ENCODE measurements around the gene RNF212B. TPM values are rescaled to one million over a fixed set of nuclear protein-coding genes. Genes with fewer than 3 reads are reported as not detected.
"Not testable (repeated sequence)": the region's sequence is repeated elsewhere in the genome, so short reads cannot be mapped to it uniquely, and the experiment has no call there.

RNF212B gene
- total RNA-seq, 1 experiment from 2014 or later = not detected

DNA sequence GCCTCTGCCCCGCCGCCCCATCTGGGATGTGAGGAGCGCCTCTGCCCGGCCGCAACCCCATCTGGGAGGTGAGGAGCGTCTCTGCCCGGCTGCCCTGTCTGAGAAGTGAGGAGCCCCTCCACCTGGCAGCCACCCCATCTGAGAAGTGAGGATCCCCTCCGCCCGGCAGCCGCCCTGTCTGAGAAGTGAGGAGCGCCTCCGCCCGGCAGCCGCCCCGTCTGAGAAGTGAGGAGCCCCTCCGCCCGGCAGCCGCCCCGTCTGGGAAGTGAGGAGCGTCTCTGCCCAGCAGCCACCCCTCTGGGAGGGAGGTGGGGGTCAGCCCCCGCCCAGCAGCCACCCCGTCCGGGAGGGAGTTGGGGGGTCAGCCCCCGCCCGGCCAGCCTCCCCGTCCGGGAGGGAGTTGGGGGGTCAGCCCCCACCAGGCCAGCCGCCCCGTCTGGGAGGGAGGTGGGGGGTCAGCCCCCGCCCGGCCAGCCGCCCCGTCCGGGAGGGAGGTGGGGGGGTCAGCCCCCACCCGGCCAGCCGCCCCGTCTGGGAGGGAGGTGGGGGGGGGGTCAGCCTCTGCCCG, 5.4 kb upstream of the RNF212B start:
- DNase-seq (ENCODE audit: low read depth); in situ Hi-C loops (cut with HindIII; ENCODE audit: low pct_unique_long_range_greater_than_20kb, low sequenced_read_pairs): not testable (repeated sequence)

DNA sequence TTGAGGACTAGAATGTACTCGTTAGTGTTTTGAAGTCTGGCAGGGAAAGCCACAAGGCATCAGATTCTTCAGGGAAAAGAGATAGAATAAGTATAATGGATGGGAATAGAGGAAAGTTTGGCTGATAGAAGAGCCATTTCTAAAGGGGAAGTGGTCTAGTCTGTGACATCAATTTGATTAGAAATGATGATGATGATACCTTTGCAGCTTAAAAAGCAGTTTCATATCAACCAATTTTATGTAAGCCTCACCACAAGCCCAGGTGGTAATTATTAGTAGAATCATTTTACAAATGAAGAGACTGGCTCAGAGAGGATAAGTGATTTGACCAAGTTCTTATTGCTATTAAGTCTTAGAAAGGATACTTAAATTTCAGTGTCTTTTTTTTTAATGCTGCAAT, 2.9 kb downstream of the RNF212B start:
- in situ Hi-C loops (cut with HindIII; ENCODE audit: low pct_unique_long_range_greater_than_20kb, low sequenced_read_pairs) = no loop called here

DNA sequence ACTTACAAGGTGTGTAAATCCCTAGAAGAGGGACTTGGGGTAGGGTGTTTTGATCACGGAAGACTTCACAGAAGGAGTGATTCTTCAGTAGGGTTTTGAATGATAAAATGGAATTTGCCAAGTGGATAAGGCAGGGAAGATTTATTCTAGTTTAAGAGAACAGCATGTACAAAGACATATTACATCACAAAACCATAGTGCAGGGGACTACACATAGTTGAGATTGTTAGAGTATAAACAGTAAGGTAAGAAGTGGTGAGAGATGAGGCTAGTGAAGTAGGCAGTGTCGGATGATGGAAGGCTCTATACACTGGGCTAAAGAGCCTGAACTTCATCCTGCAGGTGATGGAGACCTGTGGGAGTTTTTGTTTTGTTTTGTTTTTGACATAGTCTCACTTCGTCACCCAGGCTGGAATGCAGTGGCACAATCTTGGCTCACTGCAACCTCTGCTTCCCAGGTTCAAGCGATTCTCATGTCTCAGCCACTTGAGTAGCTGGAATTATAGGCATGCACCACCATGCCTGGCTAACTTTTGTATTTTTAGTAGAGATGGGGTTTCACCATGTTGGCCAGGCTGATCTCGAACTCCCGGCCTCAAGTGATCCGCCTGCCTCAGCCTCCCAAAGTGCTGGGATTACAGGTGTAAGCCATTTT, 3.5 kb downstream of the RNF212B start:
- DNase-seq (ENCODE audit: low read depth); in situ Hi-C loops (cut with HindIII; ENCODE audit: low pct_unique_long_range_greater_than_20kb, low sequenced_read_pairs): not testable (repeated sequence)

More for the DNA sequence above, 2.9 kb downstream of the RNF212B start:
- DNase-seq (ENCODE audit: low read depth) = no peak

DNA sequence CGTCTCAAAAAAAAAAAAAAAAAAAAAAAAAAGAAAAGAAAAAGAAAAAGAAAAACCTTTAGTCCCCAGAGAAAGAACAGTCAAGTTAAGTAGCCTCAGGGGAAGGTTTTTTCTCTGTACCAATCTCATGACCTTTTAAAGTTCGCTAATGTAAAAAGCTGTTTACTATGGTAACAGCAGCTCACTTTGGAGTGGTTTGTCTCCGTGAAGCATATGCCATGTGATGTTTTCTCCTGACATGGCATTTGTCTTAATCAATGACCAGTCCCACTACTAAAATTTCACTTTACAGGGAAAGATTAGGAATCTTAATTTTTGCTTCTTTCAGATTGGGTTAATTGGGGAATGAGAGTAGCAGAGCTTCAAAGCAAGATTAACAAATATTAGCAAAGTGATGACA, 4.3 kb downstream of the RNF212B start:
- no peak for DNase-seq (ENCODE audit: low read depth)
- in situ Hi-C loops (cut with HindIII; ENCODE audit: low pct_unique_long_range_greater_than_20kb, low sequenced_read_pairs) = no loop called here

DNA sequence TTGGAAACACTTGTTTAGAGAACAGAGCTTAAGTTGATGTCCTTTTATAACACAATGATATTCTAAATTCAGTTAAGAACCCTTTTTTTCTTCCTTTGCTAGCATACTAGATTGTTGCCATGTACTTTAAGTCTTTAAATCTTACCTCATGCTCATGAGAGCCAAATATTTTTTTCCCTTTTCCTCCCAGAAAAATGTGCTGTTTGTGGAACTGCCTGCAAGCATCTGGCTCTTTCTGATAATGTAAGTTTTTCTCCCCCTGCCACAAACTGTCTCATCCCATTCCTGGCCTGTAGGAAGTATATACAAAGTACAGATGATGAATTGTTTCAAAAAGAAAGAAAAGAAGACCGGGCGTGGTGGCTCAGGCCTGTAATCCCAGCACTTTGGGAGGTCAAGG, 5.3 kb downstream of the RNF212B start:
- no peak for DNase-seq (ENCODE audit: low read depth)

DNA sequence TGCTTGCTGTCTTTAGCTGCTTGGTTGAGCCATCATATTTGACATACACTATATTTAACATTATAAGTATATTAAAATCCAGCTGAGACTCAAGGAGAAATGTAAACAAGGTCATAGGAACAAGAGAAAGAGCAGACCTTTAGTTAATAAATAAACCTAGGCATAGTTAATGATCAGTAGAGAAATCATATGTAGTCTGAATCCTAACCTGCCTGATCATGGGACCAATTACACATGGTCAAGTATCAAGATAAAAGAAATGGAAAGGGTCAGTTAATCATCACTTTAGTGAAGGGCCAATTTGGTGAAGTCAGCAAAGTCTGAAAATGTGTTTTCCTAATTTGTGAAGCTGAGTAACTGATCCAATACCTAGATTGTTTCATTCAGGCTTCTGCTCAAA, 7.5 kb downstream of the RNF212B start:
- in situ Hi-C loops (cut with HindIII; ENCODE audit: low pct_unique_long_range_greater_than_20kb, low sequenced_read_pairs) = no loop called here
- peak; percentile 44 for DNase-seq (ENCODE audit: low read depth)

More for the DNA sequence above, 5.3 kb downstream of the RNF212B start:
- in situ Hi-C loops (cut with HindIII; ENCODE audit: low pct_unique_long_range_greater_than_20kb, low sequenced_read_pairs) = no loop called here

DNA sequence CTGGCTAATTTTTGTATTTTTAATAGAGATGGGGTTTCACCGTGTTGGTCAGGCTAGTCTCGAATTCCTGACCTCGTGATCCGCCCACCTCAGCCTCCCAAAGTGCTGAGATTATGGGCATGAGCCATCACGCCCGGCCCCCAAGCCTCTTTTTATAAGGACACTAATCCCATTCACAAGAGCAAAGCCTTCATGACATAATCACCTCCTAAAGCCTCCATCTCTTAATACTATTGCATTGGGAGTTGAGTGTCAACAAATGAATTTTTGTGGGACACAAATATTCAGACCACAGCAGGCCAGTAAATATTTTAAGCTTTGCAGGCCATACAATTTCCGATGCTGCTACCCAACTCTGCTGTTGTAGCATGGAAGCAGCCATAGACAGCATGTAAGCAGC, 10.9 kb downstream of the RNF212B start:
- in situ Hi-C loops (cut with HindIII; ENCODE audit: low pct_unique_long_range_greater_than_20kb, low sequenced_read_pairs) = no loop called here
- DNase-seq (ENCODE audit: low read depth) = no peak

DNA sequence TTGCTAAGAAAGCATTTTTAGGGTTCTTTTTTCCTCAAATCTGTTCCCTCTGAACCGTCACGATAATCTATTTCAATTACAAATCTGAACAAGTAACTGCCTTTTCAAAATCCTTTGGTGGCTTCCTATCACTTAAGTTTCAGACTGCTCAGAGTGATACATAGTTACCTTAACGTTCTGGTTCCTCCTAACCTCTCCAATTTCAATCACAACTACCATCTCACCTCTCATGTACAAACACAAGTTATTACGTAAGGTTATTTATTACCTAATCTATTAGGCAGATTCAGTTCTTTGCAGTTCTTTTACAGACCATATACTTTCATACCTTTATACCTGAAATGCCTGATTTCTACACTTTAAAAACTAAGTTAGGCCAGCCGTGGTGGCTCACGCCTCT, 12.1 kb downstream of the RNF212B start:
- DNase-seq (ENCODE audit: low read depth) = no peak
- in situ Hi-C loops (cut with HindIII; ENCODE audit: low pct_unique_long_range_greater_than_20kb, low sequenced_read_pairs) = no loop called here

DNA sequence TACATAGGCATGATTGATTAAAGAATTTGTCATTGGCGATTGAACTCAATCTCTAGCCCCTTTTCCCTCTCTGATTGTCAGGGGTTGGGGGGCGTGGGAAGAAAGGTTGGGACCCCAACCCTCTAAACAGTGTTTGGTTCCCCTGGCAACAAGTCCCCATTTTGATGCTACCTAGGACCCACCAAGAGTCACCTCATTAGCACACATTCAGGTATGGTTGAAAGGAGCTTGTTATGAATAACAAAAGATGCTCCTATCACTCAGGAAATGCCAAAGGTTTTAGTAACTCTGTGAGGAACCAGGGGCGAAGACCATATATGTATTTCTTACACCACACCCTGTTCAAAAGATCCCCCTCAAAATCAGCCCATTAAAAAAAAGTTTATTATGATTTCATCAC, 14.3 kb downstream of the RNF212B start:
- in situ Hi-C loops (cut with HindIII; ENCODE audit: low pct_unique_long_range_greater_than_20kb, low sequenced_read_pairs) = no loop called here
- DNase-seq (ENCODE audit: low read depth) = no peak

DNA sequence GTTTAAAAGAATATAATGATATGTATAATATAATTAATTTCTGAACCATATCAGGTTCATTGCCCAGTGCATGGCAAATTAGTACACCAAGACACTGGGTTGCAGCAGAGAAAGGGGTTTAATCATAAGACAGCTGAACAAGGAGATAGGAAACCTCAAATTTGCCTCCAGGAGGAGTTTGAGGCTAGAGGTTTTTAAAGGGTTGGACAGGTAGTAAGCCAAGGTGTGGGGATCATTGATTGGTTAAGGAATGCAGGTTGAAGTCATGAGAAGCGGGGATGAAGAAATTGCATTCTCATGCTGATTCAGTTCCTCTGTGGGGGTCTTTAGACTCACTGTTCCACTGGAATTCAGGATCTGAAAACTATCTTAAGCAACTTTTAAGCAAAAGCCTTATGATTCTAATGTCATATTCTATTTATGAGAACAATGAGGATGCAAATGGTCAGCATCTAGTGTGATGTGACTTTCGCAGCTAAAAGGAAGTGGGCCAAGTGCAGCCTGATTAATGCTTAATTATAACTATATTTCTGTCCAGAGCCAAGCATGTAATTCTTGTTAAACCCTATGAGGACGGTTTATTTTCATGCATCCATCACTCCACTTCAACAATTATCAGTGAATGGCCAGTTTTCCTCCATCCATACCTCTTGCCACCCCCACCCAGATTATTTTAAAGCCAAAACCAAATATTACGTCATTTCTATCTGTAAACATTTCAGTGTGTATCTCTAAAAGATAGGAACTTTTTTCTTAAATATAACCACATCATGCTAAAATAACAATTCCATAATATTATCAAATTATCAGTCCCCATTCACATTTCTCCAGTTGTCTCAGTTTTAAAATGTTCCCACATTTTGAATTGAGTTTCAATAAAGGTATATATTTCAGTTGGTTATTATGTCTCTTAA, 14.9 kb downstream of the RNF212B start:
- no peak for DNase-seq (ENCODE audit: low read depth)
- in situ Hi-C loops (cut with HindIII; ENCODE audit: low pct_unique_long_range_greater_than_20kb, low sequenced_read_pairs) = no loop called here

DNA sequence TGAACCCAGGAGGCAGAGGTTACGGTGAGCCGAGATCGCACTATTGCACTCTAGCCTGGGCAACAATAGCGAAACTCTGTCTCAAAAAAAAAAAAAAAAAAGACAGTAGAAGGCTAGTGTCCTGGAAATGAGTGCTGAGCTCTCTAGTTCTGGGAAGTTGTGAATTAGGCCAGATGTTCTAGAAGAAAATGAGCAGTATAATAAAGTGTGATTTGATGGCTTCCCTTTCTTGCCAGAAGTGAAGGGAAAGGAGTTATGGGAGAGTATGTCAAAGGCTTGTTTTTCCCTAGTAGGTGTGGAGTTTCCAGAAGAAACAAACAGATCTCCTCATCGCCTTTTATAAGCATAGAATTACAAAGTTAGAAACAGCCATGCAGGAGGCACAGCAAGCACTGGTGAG, 20.5 kb downstream of the RNF212B start:
- in situ Hi-C loops (cut with HindIII; ENCODE audit: low pct_unique_long_range_greater_than_20kb, low sequenced_read_pairs) = no loop called here
- DNase-seq (ENCODE audit: low read depth) = no peak

DNA sequence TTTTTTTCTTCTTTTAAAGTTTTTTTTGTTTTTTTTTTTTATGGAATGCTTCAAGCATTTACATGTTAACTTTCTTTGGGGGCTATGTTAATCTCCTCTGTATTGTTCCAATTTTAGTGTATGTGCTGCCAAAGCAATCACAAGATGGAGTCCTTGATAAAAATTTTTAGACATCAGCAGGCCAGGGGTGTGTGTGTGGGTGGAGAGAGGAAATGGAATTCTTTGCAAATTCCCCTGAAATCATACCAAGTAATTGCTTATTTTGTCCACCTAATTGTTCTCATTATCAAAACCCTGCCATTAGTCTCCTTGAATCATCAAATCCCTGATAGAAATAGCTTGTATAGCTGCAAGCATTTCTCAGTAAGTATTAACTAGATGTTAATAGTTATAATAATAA, 21.7 kb downstream of the RNF212B start:
- in situ Hi-C loops (cut with HindIII; ENCODE audit: low pct_unique_long_range_greater_than_20kb, low sequenced_read_pairs) = no loop called here
- DNase-seq (ENCODE audit: low read depth) = no peak

DNA sequence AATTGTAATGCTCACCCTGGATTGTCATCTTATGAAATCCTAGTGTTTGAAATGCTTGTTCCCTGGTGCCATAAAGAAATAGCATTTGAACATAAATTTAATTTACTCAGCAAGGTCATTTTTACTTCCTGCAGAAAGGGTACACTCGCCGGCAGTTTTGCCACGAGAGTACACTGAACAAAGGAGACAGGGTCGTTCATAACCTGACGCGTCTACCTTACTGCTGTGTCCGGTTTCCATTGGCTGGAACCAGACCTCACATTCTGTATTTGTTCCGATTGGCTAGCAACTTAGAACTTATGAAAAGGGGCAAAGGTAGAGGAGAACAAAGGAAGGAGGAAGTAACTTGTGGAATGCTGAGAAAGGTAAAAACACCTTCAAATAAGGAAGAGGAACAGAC, 23.1 kb downstream of the RNF212B start:
- DNase-seq (ENCODE audit: low read depth); in situ Hi-C loops (cut with HindIII; ENCODE audit: low pct_unique_long_range_greater_than_20kb, low sequenced_read_pairs): not testable (repeated sequence)

DNA sequence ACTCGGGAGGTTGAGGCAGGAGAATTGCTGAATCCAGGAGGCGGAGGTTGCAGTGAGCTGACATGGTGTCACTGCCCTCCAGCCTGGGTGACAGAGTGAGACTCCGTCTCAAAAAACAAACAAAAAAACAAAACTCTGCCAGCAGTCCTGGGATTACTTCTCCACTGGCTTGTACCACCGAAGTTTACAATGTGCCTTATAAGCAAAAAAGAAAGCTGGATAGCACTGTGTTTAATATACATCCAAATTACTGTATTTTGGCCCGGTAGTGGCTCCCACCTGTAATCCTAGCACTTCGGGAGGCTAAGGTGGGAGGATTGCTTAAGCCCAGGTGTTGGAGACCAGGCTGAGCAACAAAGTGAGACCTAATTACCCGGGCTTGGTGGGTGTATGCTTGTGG, 31.5 kb downstream of the RNF212B start:
- in situ Hi-C loops (cut with HindIII; ENCODE audit: low pct_unique_long_range_greater_than_20kb, low sequenced_read_pairs) = no loop called here
- DNase-seq (ENCODE audit: low read depth) = no peak

DNA sequence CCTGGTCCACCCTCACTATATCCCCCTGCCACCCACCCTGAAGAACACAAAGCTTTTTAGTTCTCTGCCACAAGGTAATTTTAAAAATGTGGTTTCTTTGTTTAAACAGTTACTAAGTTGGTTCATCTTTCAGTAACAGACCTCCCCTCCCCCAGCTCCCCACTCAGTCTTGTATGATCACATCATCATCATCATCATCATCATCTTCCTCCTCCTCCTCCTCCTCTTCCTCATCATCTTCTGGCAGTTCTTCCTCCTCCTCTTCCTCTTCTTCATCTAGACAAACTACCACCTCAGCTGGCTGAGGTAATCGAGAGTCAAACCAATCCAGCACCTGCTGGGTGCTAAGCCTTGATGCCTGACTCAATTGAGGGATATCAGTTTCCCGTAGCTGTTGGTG, 37.7 kb downstream of the RNF212B start:
- in situ Hi-C loops (cut with HindIII; ENCODE audit: low pct_unique_long_range_greater_than_20kb, low sequenced_read_pairs) = no loop called here
- no peak for DNase-seq (ENCODE audit: low read depth)

DNA sequence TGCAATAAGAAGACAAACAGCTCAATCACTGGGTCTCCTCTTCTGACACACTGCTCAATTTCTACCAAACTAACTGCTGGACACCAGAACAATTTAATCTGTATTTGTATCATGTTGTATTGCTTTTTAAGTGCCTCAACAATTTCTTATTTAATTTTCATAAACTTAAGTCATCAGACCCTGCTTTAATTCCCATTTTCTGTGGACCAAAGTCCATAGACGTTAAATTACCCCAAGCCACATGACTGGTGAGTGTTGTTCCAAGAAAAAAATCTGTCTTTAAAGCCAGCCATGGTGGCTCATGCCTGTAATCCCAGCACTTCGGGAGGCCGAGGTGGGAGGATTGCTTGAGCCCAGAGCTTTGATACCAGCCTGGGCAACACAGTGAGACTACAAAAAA, 39.5 kb downstream of the RNF212B start:
- in situ Hi-C loops (cut with HindIII; ENCODE audit: low pct_unique_long_range_greater_than_20kb, low sequenced_read_pairs) = no loop called here
- no peak for DNase-seq (ENCODE audit: low read depth)

DNA sequence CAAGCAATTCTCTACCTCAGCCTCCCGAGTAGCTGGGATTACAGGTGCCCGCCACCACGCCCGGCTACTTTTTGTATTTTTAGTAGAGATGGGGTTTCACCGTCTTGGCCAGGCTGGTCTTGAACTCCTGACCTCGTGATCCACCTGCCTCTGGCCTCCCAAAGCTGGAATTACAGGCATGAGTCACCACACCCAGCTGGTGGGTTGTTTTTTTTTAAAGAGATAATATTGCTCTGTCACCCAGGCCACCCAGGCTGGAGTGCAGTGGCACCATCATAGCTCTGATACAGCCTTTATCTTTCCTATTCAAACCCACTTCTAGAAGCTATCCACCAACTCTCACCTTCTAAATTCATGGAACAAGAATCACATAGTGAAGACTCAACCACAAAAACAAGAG, 40.2 kb downstream of the RNF212B start:
- in situ Hi-C loops (cut with HindIII; ENCODE audit: low pct_unique_long_range_greater_than_20kb, low sequenced_read_pairs); DNase-seq (ENCODE audit: low read depth): not testable (repeated sequence)

DNA sequence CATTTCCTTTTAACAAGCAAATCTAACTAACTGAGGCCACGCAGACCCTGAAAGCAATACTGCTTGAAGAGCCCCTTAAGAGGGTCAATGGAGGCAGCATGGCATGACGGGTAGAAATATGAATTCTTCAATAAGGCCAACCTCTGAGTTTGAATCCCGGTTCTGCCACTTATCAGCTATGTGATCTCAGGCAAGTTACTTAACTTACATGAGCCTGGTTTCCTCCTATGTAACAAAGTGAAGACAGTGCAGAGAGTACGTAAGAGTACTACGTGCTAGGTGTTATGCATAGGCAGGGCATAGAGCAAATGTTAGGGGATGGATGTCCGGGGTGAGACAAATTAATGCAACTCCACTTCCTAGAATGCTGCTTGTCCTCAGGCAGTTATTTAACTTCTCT, 43.5 kb downstream of the RNF212B start:
- in situ Hi-C loops (cut with HindIII; ENCODE audit: low pct_unique_long_range_greater_than_20kb, low sequenced_read_pairs) = no loop called here
- no peak for DNase-seq (ENCODE audit: low read depth)
